HepG2 (cell line): ENCODE data around the gene XPR1. TPM values are rescaled to one million over a fixed set of nuclear protein-coding genes. Genes with fewer than 3 reads are reported as not detected.
A peak's percentile ranks its signal among the peaks of the same experiment; 100 is the strongest.

Experiments used
- ARNT ChIP-seq: fragments of 450-650 bp; IDR thresholded peaks from 2 replicates; pipeline ENCODE4 v1.6.1; 2017
- CENPX ChIP-seq: sonication (generic); formaldehyde crosslinking; IDR thresholded peaks from 2 replicates; pipeline ENCODE4 v1.9.0; 2021; ENCODE audit warnings: mild to moderate bottlenecking, missing genetic modification reagents, moderate library complexity
- ETV5 ChIP-seq: IDR thresholded peaks from 2 replicates; pipeline ENCODE4 v1.6.1; 2018; ENCODE audit warnings: missing biosample characterization, missing genetic modification reagents, inconsistent platforms, borderline replicate concordance
- FOSL2 ChIP-seq: sonication (generic); formaldehyde crosslinking; IDR thresholded peaks from 2 replicates; pipeline ENCODE4 v1.4.0; 2020; ENCODE audit warnings: missing genetic modification reagents
- GTF2F1 ChIP-seq: fragments of 150-350 bp; IDR thresholded peaks from 2 replicates; pipeline ENCODE4 v1.6.1; 2014; ENCODE audit warnings: low read length
- HES4 ChIP-seq: sonication (generic); formaldehyde crosslinking; IDR thresholded peaks from 2 replicates; pipeline ENCODE4 v1.9.0; 2021; ENCODE audit warnings: mild to moderate bottlenecking, missing genetic modification reagents, borderline replicate concordance
- HOXA7 ChIP-seq: sonication (generic); formaldehyde crosslinking; IDR thresholded peaks from 2 replicates; pipeline ENCODE4 v1.8.1; 2022; ENCODE audit warnings: mild to moderate bottlenecking, missing genetic modification reagents, moderate library complexity
- HOXD1 ChIP-seq: sonication (generic); formaldehyde crosslinking; IDR thresholded peaks from 2 replicates; pipeline ENCODE4 v1.5.0; 2020; ENCODE audit warnings: missing genetic modification reagents
- IRX3 ChIP-seq: sonication (generic); formaldehyde crosslinking; IDR thresholded peaks from 2 replicates; pipeline ENCODE4 v1.8.1; 2023; ENCODE audit warnings: mild to moderate bottlenecking, low read depth, missing genetic modification reagents, borderline replicate concordance
- MAF1 ChIP-seq: sonication (generic); formaldehyde crosslinking; IDR thresholded peaks from 2 replicates; pipeline ENCODE4 v1.5.0; 2020; ENCODE audit warnings: missing genetic modification reagents, borderline replicate concordance
- MAZ ChIP-seq, 2 experiments: sonication (generic) in 1 of 2; formaldehyde crosslinking in 1 of 2; IDR thresholded peaks; 2 replicates each; pipeline versions ENCODE4 v1.5.0 to v1.6.1; 2012 to 2020; ENCODE audit warnings: low read depth in 2 of 2, mild to moderate bottlenecking in 2 of 2, borderline replicate concordance in 1 of 2, improper control_type of control experiment in 1 of 2, low read length in 1 of 2, missing genetic modification reagents in 1 of 2, moderate library complexity in 1 of 2
- MIER2 ChIP-seq: IDR thresholded peaks from 2 replicates; pipeline ENCODE4 v1.6.1; 2016; ENCODE audit warnings: missing biosample characterization, missing genetic modification reagents
- PCBP2 ChIP-seq: fragments of 200-400 bp; formaldehyde crosslinking; optimal IDR thresholded peaks from 2 replicates; pipeline ENCODE3; 2018; ENCODE audit warnings: low read length, low read depth; ENCODE audit not compliant: poor library complexity, severe bottlenecking
- PPARG ChIP-seq: conservative IDR thresholded peaks from 2 replicates; pipeline ENCODE4 v1.6.1; 2016; ENCODE audit warnings: missing biosample characterization, missing genetic modification reagents
- RARA ChIP-seq: IDR thresholded peaks from 2 replicates; pipeline ENCODE4 v1.6.1; 2016; ENCODE audit warnings: missing genetic modification reagents, missing compliant biosample characterization
- RFXANK ChIP-seq: IDR thresholded peaks from 2 replicates; pipeline ENCODE4 v1.6.1; 2016
- SALL1 ChIP-seq: sonication (generic); formaldehyde crosslinking; IDR thresholded peaks from 2 replicates; pipeline ENCODE4 v1.8.0; 2022; ENCODE audit warnings: mild to moderate bottlenecking, missing genetic modification reagents
- SETDB1 ChIP-seq: sonication (generic); formaldehyde crosslinking; IDR thresholded peaks from 2 replicates; pipeline ENCODE4 v1.5.1; 2020; ENCODE audit warnings: missing genetic modification reagents, mild to moderate bottlenecking, borderline replicate concordance
- TCF7L2 ChIP-seq: IDR thresholded peaks from 2 replicates; pipeline ENCODE4 v1.6.1; 2011; ENCODE audit warnings: mild to moderate bottlenecking, low read depth, low read length, moderate library complexity
- ZFP37 ChIP-seq: sonication (generic); formaldehyde crosslinking; IDR thresholded peaks from 2 replicates; pipeline ENCODE4 v1.4.0; 2020; ENCODE audit warnings: missing genetic modification reagents, borderline replicate concordance
- ZNF230 ChIP-seq: sonication (generic); formaldehyde crosslinking; IDR thresholded peaks from 2 replicates; pipeline ENCODE4 v1.4.0; 2020; ENCODE audit warnings: mild to moderate bottlenecking, missing genetic modification reagents
- ZNF354B ChIP-seq: sonication (generic); formaldehyde crosslinking; IDR thresholded peaks from 2 replicates; pipeline ENCODE4 v1.8.0; 2022; ENCODE audit warnings: mild to moderate bottlenecking, missing genetic modification reagents
- ZNF496 ChIP-seq: sonication (generic); formaldehyde crosslinking; IDR thresholded peaks from 2 replicates; pipeline ENCODE4 v1.8.1; 2023; ENCODE audit warnings: mild to moderate bottlenecking, moderate library complexity, missing genetic modification reagents; ENCODE audit not compliant: insufficient replicate concordance
- ZNF512B ChIP-seq: sonication (generic); formaldehyde crosslinking; IDR thresholded peaks from 2 replicates; pipeline ENCODE4 v1.5.1; 2020; ENCODE audit warnings: missing genetic modification reagents, mild to moderate bottlenecking, borderline replicate concordance
- ZNF530 ChIP-seq: sonication (generic); formaldehyde crosslinking; IDR thresholded peaks from 2 replicates; pipeline ENCODE4 v1.5.0; 2020; ENCODE audit warnings: low read depth, mild to moderate bottlenecking, missing genetic modification reagents
- ZSCAN5A ChIP-seq: sonication (generic); formaldehyde crosslinking; IDR thresholded peaks from 2 replicates; pipeline ENCODE4 v1.8.0; 2022; ENCODE audit warnings: mild to moderate bottlenecking, missing genetic modification reagents, borderline replicate concordance
- polyA plus RNA-seq, 8 experiments: library from polyadenylated mRNA; depleted of rRNA in 3 of 8; stranded (reverse) in 7 of 8; unstranded in 1 of 8; fragments of >200 nt; fragmentation: Illumina TruSeq in 4 of 8; extraction: Trizol in 4 of 8; gene quantifications; 2 replicates each; pipeline versions ENCODE4 v1.2.1 to v1.2.3, GENCODE V29; 2011 to 2016; ENCODE audit warnings: low read depth in 4 of 8, missing spikeins in 1 of 8, mixed read lengths in 1 of 8; ENCODE audit not compliant: insufficient read depth in 1 of 8
- total RNA-seq, 5 experiments: library from RNA; depleted of rRNA; stranded (reverse); fragments of >200 nt; fragmentation: Illumina TruSeq; extraction: Trizol; gene quantifications; 2 replicates each; pipeline ENCODE4 v1.2.3, GENCODE V29; 2016; ENCODE audit warnings: low read depth in 1 of 5
- TF ChIP-seq, protein P1 (sequence below): sonication (generic); formaldehyde crosslinking; IDR thresholded peaks from 2 replicates; pipeline ENCODE4 v1.5.1; 2020; ENCODE audit warnings: mild to moderate bottlenecking, missing genetic modification reagents, moderate library complexity

XPR1 gene
- total and polyA plus RNA-seq, 2 of the 13 experiments (the other 11 are each of a cell fraction or from before 2014, with no cell fraction given), result 22.3 to 23.6 TPM

- TF ChIP-seq MIER2 (CRISPR knock-in tag), result no peak
- peak; percentile 45; the same call in 1 of the 2 replicates for TF ChIP-seq ETV5 (CRISPR knock-in tag)
- TF ChIP-seq, protein P1, sequence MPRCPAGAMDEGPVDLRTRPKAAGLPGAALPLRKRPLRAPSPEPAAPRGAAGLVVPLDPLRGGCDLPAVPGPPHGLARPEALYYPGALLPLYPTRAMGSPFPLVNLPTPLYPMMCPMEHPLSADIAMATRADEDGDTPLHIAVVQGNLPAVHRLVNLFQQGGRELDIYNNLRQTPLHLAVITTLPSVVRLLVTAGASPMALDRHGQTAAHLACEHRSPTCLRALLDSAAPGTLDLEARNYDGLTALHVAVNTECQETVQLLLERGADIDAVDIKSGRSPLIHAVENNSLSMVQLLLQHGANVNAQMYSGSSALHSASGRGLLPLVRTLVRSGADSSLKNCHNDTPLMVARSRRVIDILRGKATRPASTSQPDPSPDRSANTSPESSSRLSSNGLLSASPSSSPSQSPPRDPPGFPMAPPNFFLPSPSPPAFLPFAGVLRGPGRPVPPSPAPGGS (CRISPR knock-in tag), result no peak
- TF ChIP-seq ARNT, result no peak
- TF ChIP-seq GTF2F1, result no peak
- no peak; the same call in 1 of the 2 replicates for TF ChIP-seq ZSCAN5A (CRISPR knock-in tag)
- no peak for TF ChIP-seq ZNF512B
- TF ChIP-seq ZNF530 (CRISPR knock-in tag), result no peak
- no peak for TF ChIP-seq ZNF496 (CRISPR knock-in tag)
- no peak for TF ChIP-seq SETDB1 (CRISPR knock-in tag)
- no peak for TF ChIP-seq HES4 (CRISPR knock-in tag)
- TF ChIP-seq HOXA7, result no peak
- TF ChIP-seq MAF1 (CRISPR knock-in tag), result no peak
- TF ChIP-seq IRX3 (CRISPR knock-in tag), result no peak
- TF ChIP-seq TCF7L2, result no peak
- TF ChIP-seq MAZ (IDR thresholded peaks at IDR 0.05; ENCODE audit: borderline replicate concordance, low read depth, low read length), result peak; percentile 47; the same call in 1 of the 2 replicates
- TF ChIP-seq MAZ (CRISPR knock-in tag; IDR thresholded peaks at IDR 0.05; ENCODE audit: low read depth), result no peak
- no peak for TF ChIP-seq RFXANK (CRISPR knock-in tag)
- TF ChIP-seq ZNF230 (CRISPR knock-in tag), result no peak
- peak; percentile 92 for TF ChIP-seq RARA (CRISPR knock-in tag)
- TF ChIP-seq FOSL2 (CRISPR knock-in tag), result peak; percentile 17; the same call in 1 of the 2 replicates
- TF ChIP-seq ZFP37 (CRISPR knock-in tag), result no peak
- no peak for TF ChIP-seq CENPX
- TF ChIP-seq PPARG (CRISPR knock-in tag), result peak; percentile 91
- no peak for TF ChIP-seq ZNF354B
- TF ChIP-seq HOXD1 (CRISPR knock-in tag), result no peak
- TF ChIP-seq PCBP2, result no peak
- peak; percentile 92 for TF ChIP-seq SALL1 (CRISPR knock-in tag)
Observed at GRCh38 chr1:180925471-180926051, 293.7 kb downstream of the XPR1 start (continued).
